Thymus (tissue), 11 donors: ENCODE measurements around the gene PIK3R3. TPM values are rescaled to one million over a fixed set of nuclear protein-coding genes. Genes with fewer than 3 reads are reported as not detected.

Experiments used
- DNase-seq, 9 donors: peaks; one replicate each; pipeline ENCODE4 v3.0.0-alpha.2; 2013; ENCODE audit warnings: low spot score in 9 of 9, low read depth in 6 of 9, missing footprints in 1 of 9
- H3K27ac ChIP-seq, 2 donors: one replicate each; pipeline ENCODE4 v1.5.1; 2013; ENCODE audit warnings: control low read depth in 1 of 2, low read depth in 1 of 2, low read length in 1 of 2, mild to moderate bottlenecking in 1 of 2, moderate library complexity in 1 of 2
- H3K27me3 ChIP-seq, 2 donors: one replicate each; pipeline ENCODE4 v1.5.1; 2013; ENCODE audit warnings: low read length in 1 of 2; ENCODE audit not compliant: control insufficient read depth in 2 of 2, insufficient read depth in 1 of 2
- H3K36me3 ChIP-seq, 2 donors: one replicate each; pipeline ENCODE4 v1.5.1; 2013; ENCODE audit warnings: low read length in 1 of 2, mild to moderate bottlenecking in 1 of 2, moderate library complexity in 1 of 2; ENCODE audit not compliant: control insufficient read depth in 2 of 2, insufficient read depth in 2 of 2
- H3K4me1 ChIP-seq, 2 donors: one replicate each; pipeline ENCODE4 v1.5.1; 2013; ENCODE audit warnings: low read length in 2 of 2; ENCODE audit not compliant: control insufficient read depth in 2 of 2, insufficient read depth in 2 of 2
- H3K4me3 ChIP-seq, 2 donors: one replicate each; pipeline ENCODE4 v1.5.1; 2013; ENCODE audit warnings: low read length in 2 of 2, control low read depth in 1 of 2, mild to moderate bottlenecking in 1 of 2
- H3K9me3 ChIP-seq, 2 donors: one replicate each; pipeline ENCODE4 v1.5.1; 2013; ENCODE audit warnings: low read length in 1 of 2, mild to moderate bottlenecking in 1 of 2; ENCODE audit not compliant: control insufficient read depth in 2 of 2, insufficient read depth in 1 of 2
- WGBS: extraction: QIAGEN DNeasy Blood & Tissue Kit; methylation state at CpG from one replicate; pipeline ENCODE4 v1.1.7; 2013; 5-methylcytosine and 5-hydroxymethylcytosine counted together
- polyA plus RNA-seq: library from polyadenylated mRNA; stranded (reverse); fragments of 200-250 nt; gene quantifications from one replicate; pipeline ENCODE4 v1.2.3, GENCODE V29; 2013
- total RNA-seq: library from RNA; stranded (reverse); fragments of 120-200 nt; gene quantifications from one replicate; pipeline ENCODE4 v1.2.4, GENCODE V29; 2013
- donor health status: healthy.

PIK3R3 gene
- total and polyA plus RNA-seq, 2 donors = 8.9 to 13.3 TPM

DNA sequence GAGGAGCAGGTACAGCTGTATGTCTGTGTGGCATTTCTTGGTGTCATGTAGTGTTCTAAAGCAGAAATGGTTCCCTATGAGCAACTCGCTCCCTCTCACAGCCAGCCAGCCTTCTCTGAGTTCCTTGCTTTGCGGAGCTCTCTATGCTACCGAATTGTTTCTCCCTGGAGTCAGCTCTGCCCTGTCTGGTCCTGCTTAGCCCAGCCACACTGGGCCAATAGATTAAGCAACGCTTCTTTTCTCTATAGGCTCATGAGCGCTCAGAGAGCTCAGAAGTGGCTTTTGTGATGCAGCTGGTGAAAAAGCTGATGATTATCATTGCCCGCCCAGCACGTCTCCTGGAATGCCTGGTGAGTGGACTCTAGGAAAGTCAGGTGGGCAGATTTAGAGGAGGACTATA lies 113.1 kb downstream of the PIK3R3 start:
- H3K27ac ChIP-seq = no peak overlapping the region
- 98% methylated on average over 7 of the region's 7 CpGs for WGBS
- DNase-seq = no peak

DNA sequence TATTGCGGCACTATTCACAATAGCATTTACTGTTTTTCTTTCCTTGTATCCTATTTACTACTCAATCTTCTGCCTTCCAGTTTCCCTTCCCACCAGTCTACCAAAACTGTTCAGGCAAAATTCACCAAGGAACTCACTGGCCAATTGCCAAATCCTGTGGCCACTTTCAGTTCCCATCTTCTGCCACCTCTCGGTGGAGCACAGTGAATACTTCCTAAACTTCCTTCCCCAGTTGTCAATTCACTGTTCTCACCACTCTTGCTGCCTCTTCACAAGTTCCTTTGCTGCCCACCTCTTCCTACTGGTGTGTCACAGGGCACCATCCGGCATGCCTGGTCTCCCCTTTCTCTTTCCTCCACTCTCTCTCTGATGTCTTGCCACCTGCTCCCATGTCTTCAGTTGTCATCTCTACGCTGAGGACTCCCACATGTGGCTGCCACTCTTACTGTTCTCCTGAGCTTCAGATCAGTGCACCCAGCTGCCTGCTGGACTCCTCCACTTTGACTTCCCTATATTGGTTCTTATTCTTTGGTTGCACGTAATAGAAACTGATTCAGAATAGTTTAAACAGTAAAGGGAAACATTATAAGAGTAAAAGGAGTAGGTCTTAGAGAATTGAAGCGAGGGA lies 114.4 kb downstream of the PIK3R3 start:
- no peaks in the 10 kb centered on the region for H3K27me3 ChIP-seq

More for the DNA sequence above, 113.1 kb downstream of the PIK3R3 start:
- Histone ChIP-seq H3K27me3 (no peaks in the 10 kb centered on the region), H3K36me3 (peaks cover 0 to 4% of the 10 kb centered on the region in 2 donors), H3K4me1 (no peaks in the 10 kb centered on the region), H3K9me3 (no peaks in the 10 kb centered on the region), H3K4me3 (no peak overlapping the region)

DNA sequence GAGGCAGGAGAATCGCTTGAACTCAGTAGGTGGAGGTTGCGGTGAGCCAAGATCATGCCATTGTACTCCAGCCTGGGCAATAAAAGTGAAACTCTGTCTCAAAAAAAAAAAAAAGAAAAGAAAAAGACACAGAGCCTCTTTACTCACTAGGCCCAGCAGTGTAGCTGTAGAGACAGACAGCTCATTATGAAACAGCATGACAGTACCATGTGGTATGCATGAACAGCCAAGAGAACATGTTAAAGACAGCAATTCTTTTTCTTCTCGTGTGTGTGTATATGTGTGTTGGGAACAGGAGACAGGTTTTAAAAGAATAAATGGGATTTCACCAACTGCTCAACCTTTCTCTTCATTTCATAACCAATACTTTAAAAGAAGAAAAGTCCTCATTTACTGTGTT lies 118.8 kb downstream of the PIK3R3 start:
- 99% methylated on average over 3 of the region's 3 CpGs for WGBS

More for the DNA sequence above, 114.4 kb downstream of the PIK3R3 start:
- WGBS = 93% methylated on average over 6 of the region's 6 CpGs
- Histone ChIP-seq H3K36me3 (no peaks in the 10 kb centered on the region), H3K4me1 (no peaks in the 10 kb centered on the region), H3K9me3 (no peaks in the 10 kb centered on the region), H3K4me3 (no peak overlapping the region), H3K27ac (no peak overlapping the region)
- no peak for DNase-seq

DNA sequence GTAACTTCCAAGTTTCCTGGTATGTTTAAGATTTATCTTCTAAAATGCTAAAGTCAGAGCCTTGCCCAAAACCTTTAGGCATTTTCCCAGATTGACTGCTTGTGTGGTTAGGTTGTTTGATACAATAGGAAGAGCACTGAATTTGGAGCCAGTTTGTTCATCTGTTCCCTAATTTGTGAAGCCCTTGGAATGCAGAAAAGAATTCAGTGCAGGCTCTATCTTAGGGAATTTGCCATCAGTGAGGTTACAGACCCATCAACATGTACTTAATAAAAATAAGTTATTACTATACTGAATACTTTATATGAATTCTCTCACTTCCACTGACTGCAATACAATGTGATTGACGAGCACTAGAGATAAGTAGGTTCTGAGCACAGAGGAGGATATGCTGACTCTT lies 120.2 kb downstream of the PIK3R3 start:
- H3K36me3 ChIP-seq = peaks cover 2 to 11% of the 10 kb centered on the region in 2 donors
- H3K4me1 ChIP-seq = no peaks in the 10 kb centered on the region
- H3K27me3 ChIP-seq = no peaks in the 10 kb centered on the region
- no peak overlapping the region for H3K4me3 ChIP-seq
- no peak overlapping the region for H3K27ac ChIP-seq
- DNase-seq = no peak
- WGBS = 97% methylated on average over 1 of the region's 1 CpG
- H3K9me3 ChIP-seq = no peaks in the 10 kb centered on the region

More for the DNA sequence above, 118.8 kb downstream of the PIK3R3 start:
- H3K4me1 ChIP-seq = no peaks in the 10 kb centered on the region
- peaks cover 2 to 6% of the 10 kb centered on the region in 2 donors for H3K36me3 ChIP-seq
- DNase-seq = no peak
- H3K9me3 ChIP-seq = no peaks in the 10 kb centered on the region
- no peak overlapping the region for H3K27ac ChIP-seq
- no peaks in the 10 kb centered on the region for H3K27me3 ChIP-seq
- no peak overlapping the region for H3K4me3 ChIP-seq

DNA sequence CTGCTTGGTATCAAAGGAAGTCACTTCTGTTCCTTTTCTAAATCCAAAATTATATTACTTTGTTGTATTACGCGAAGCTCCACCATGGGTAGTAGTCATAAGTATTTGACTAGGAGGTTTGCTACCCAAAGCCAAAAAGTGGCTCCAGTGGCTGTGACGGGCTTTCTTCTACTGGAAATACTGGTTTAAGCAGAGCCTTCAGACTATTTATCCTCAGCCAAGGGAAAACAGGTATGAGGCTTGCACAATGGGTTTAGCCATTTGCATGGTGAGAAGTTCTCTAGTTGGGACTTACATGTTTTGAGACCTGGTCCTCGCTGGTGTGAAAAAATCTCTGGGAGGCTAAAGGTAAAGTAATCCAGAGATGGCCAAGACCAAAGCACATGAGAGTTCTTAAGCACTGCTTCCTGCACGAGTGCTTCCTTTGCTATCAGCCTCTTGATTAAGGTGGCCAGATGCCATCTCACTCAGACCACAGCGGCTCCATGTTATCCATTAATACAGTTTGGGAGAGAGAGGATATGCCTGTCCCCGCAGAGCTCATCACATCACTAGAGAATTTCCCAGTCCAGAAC lies 121.2 kb downstream of the PIK3R3 start:
- 93% methylated on average over 7 of the region's 7 CpGs for WGBS
- DNase-seq = no peak
- H3K36me3 ChIP-seq = peaks cover 2 to 11% of the 10 kb centered on the region in 2 donors

DNA sequence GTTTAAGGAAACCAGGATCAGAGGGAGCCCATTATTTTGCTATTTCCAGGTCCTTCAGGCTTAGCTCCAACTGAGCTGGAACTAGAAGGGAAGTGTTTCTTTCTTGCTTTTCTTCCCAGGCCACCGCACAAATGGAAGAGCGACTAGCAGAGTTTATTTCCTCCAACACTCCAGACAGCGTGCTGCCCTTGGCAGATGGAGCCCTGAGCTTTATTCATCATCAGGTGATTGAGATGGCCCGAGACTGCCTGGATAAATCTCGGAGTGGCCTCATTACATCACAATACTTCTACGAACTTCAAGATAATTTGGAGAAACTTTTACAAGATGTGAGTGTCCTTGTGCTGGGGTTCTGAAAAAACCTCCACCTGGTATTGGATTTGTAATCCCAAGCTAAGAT lies 121.8 kb downstream of the PIK3R3 start:
- WGBS = 99% methylated on average over 6 of the region's 6 CpGs
- Histone ChIP-seq H3K27ac (no peak overlapping the region), H3K4me1 (no peaks in the 10 kb centered on the region), H3K36me3 (peaks cover 2 to 11% of the 10 kb centered on the region in 2 donors), H3K4me3 (no peak overlapping the region), H3K27me3 (no peaks in the 10 kb centered on the region), H3K9me3 (no peaks in the 10 kb centered on the region)
- no peak for DNase-seq

More for the DNA sequence above, 121.2 kb downstream of the PIK3R3 start:
- no peaks in the 10 kb centered on the region for H3K27me3 ChIP-seq
- no peaks in the 10 kb centered on the region for H3K9me3 ChIP-seq
- H3K4me3 ChIP-seq = no peak overlapping the region
- no peak overlapping the region for H3K27ac ChIP-seq
- H3K4me1 ChIP-seq = no peaks in the 10 kb centered on the region

DNA sequence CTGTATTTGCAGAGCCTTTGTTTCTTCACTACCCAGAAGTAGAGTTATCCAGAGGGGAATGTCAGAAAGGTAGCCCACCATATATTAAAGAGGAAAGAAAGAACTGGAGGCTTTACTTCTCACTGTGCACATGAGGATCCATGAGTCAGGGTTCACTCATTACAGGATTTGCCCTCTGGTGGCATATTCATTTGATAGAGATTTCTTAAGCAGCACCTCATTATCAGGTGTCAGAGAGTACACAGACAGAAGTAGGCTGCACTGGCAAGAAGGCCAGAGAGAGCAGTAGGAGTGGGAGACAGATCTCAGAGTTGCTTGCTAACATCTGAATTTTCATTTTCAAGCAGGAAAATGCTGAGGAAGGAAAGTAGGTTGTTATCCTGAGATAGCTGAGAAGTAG lies 123.8 kb downstream of the PIK3R3 start:
- no peaks in the 10 kb centered on the region for H3K27me3 ChIP-seq
- no peak for DNase-seq
- no peak overlapping the region for H3K27ac ChIP-seq
- no peaks in the 10 kb centered on the region for H3K9me3 ChIP-seq
- no peaks in the 10 kb centered on the region for H3K4me1 ChIP-seq
- H3K36me3 ChIP-seq = peaks cover 2 to 11% of the 10 kb centered on the region in 2 donors
- H3K4me3 ChIP-seq = no peak overlapping the region

DNA sequence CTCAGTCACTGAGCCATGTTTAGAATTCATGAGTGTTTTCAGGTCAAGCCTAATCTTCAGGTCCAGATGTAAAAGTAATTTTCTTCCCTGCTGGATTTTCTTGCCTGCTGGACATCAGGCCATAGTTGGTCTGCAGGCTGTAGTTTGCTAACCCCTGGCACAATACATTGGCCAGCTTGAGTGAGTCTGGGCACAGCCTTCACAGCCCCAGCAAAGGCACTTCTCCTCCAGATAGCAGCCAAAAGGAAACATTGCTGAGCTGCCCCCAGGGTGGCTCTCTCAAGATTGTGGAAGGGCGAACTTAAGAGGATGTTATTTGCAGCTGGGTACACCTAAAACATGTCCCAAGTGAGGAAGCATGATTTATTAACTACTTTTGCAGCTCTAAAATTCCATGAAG lies 126.8 kb downstream of the PIK3R3 start:
- DNase-seq = no peak
- H3K9me3 ChIP-seq = no peaks in the 10 kb centered on the region
- no peak overlapping the region for H3K4me3 ChIP-seq
- no peaks in the 10 kb centered on the region for H3K27me3 ChIP-seq
- H3K4me1 ChIP-seq = no peaks in the 10 kb centered on the region
- no peak overlapping the region for H3K27ac ChIP-seq
- peaks cover 2 to 6% of the 10 kb centered on the region in 2 donors for H3K36me3 ChIP-seq
- WGBS = 94% methylated on average over 1 of the region's 1 CpG

DNA sequence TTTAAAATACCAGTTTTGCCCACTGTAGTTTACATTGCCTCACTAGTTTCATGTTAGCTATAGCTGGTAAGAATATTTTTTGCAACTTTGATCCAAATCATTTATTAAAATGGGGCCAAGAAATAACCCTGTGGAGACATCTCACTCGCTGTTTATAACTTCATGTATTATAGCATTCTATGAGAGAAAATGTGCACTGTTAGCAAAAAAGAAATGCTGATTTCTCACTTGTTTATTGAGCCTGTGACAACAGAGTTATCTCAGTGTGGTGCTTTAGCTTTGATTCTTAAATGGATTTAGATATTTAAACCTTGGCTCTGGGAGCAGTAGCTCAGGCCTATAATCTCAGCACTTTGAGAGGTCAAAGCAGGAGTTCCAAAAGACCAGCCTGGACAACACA lies 127.9 kb downstream of the PIK3R3 start:
- 99% methylated on average over 1 of the region's 1 CpG for WGBS
- Histone ChIP-seq H3K4me1 (no peaks in the 10 kb centered on the region), H3K27ac (no peak overlapping the region), H3K4me3 (no peak overlapping the region), H3K27me3 (no peaks in the 10 kb centered on the region), H3K9me3 (no peaks in the 10 kb centered on the region), H3K36me3 (peaks cover 2 to 6% of the 10 kb centered on the region in 2 donors)
- no peak for DNase-seq
